HepG2 (cell line): Measurements from ENCODE around the gene DGAT2. TPM values are rescaled to one million over a fixed set of nuclear protein-coding genes. Genes with fewer than 3 reads are reported as not detected.

ENCODE experiments used
- ARID5B ChIP-seq: IDR thresholded peaks from 2 replicates; pipeline ENCODE4 v1.4.0; 2020; ENCODE audit warnings: mild to moderate bottlenecking, missing genetic modification reagents
- CHCHD3 ChIP-seq: sonication (generic); formaldehyde crosslinking; IDR thresholded peaks from 2 replicates; pipeline ENCODE4 v1.8.0; 2022; ENCODE audit warnings: mild to moderate bottlenecking, missing genetic modification reagents, moderate library complexity
- ELK4 ChIP-seq: sonication (generic); formaldehyde crosslinking; IDR thresholded peaks from 2 replicates; pipeline ENCODE4 v1.9.0; 2021; ENCODE audit warnings: missing genetic modification reagents, borderline replicate concordance
- FOXK1 ChIP-seq: sonication (generic); formaldehyde crosslinking; IDR thresholded peaks from 2 replicates; pipeline ENCODE4 v1.4.0; 2020; ENCODE audit warnings: low read depth, missing genetic modification reagents, borderline replicate concordance
- HMG20B ChIP-seq: conservative IDR thresholded peaks from 2 replicates; pipeline ENCODE4 v1.6.1; 2016; ENCODE audit warnings: missing genetic modification reagents, missing compliant biosample characterization
- HOXA7 ChIP-seq: sonication (generic); formaldehyde crosslinking; IDR thresholded peaks from 2 replicates; pipeline ENCODE4 v1.8.1; 2022; ENCODE audit warnings: mild to moderate bottlenecking, missing genetic modification reagents, moderate library complexity
- JUND ChIP-seq: sonication (generic); formaldehyde crosslinking; IDR thresholded peaks from 2 replicates; pipeline ENCODE4 v1.8.0; 2022; ENCODE audit warnings: mild to moderate bottlenecking, missing genetic modification reagents
- KLF12 ChIP-seq: sonication (generic); formaldehyde crosslinking; IDR thresholded peaks from 2 replicates; pipeline ENCODE4 v1.4.0; 2020; ENCODE audit warnings: missing genetic modification reagents, borderline replicate concordance
- PAX8 ChIP-seq: sonication (generic); formaldehyde crosslinking; IDR thresholded peaks from 2 replicates; pipeline ENCODE4 v1.8.0; 2022; ENCODE audit warnings: mild to moderate bottlenecking, missing genetic modification reagents, borderline replicate concordance
- SALL2 ChIP-seq: sonication (generic); formaldehyde crosslinking; IDR thresholded peaks from 2 replicates; pipeline ENCODE4 v1.8.1; 2023; ENCODE audit warnings: mild to moderate bottlenecking, missing genetic modification reagents, inconsistent platforms
- STAG1 ChIP-seq: sonication (generic); formaldehyde crosslinking; IDR thresholded peaks from 2 replicates; pipeline ENCODE4 v1.4.0; 2020; ENCODE audit warnings: missing genetic modification reagents
- TBX2 ChIP-seq: sonication (generic); formaldehyde crosslinking; IDR thresholded peaks from 2 replicates; pipeline ENCODE4 v1.5.0; 2020; ENCODE audit warnings: missing genetic modification reagents, mild to moderate bottlenecking, borderline replicate concordance
- TOE1 ChIP-seq: sonication (generic); formaldehyde crosslinking; IDR thresholded peaks from 2 replicates; pipeline ENCODE4 v1.4.0; 2020; ENCODE audit warnings: mild to moderate bottlenecking, missing genetic modification reagents
- ZNF224 ChIP-seq: sonication (generic); formaldehyde crosslinking; IDR thresholded peaks from 2 replicates; pipeline ENCODE4 v1.5.0; 2020; ENCODE audit warnings: mild to moderate bottlenecking, missing genetic modification reagents
- ZNF230 ChIP-seq: sonication (generic); formaldehyde crosslinking; IDR thresholded peaks from 2 replicates; pipeline ENCODE4 v1.4.0; 2020; ENCODE audit warnings: mild to moderate bottlenecking, missing genetic modification reagents
- ZNF24 ChIP-seq: fragments of 450-650 bp; IDR thresholded peaks from 2 replicates; pipeline ENCODE4 v1.6.1; 2017; ENCODE audit warnings: antibody characterized with exemption, mild to moderate bottlenecking
- ZNF251 ChIP-seq: sonication (generic); formaldehyde crosslinking; IDR thresholded peaks from 2 replicates; pipeline ENCODE4 v1.9.0; 2021; ENCODE audit warnings: mild to moderate bottlenecking, missing genetic modification reagents
- ZNF282 ChIP-seq: fragments of 450-650 bp; IDR thresholded peaks from 2 replicates; pipeline ENCODE4 v1.6.1; 2018; ENCODE audit not compliant: partially characterized antibody
- ZNF354B ChIP-seq: sonication (generic); formaldehyde crosslinking; IDR thresholded peaks from 2 replicates; pipeline ENCODE4 v1.8.0; 2022; ENCODE audit warnings: mild to moderate bottlenecking, missing genetic modification reagents
- ZNF432 ChIP-seq: sonication (generic); formaldehyde crosslinking; IDR thresholded peaks from 2 replicates; pipeline ENCODE4 v1.5.0; 2020; ENCODE audit warnings: missing genetic modification reagents, mild to moderate bottlenecking, borderline replicate concordance
- ZNF639 ChIP-seq: conservative IDR thresholded peaks from 2 replicates; pipeline ENCODE4 v1.6.1; 2018; ENCODE audit warnings: missing genetic modification reagents
- ZNF790 ChIP-seq: sonication (generic); formaldehyde crosslinking; IDR thresholded peaks from 2 replicates; pipeline ENCODE4 v1.8.0; 2022; ENCODE audit warnings: missing genetic modification reagents, mild to moderate bottlenecking, borderline replicate concordance
- ZSCAN31 ChIP-seq: sonication (generic); formaldehyde crosslinking; IDR thresholded peaks from 2 replicates; pipeline ENCODE4 v1.5.0; 2020; ENCODE audit warnings: low read depth, mild to moderate bottlenecking, missing genetic modification reagents
- ZZZ3 ChIP-seq: sonication (generic); formaldehyde crosslinking; IDR thresholded peaks from 2 replicates; pipeline ENCODE4 v1.4.0; 2020; ENCODE audit warnings: missing genetic modification reagents, mild to moderate bottlenecking, borderline replicate concordance
- polyA plus RNA-seq, 8 experiments: library from polyadenylated mRNA; depleted of rRNA in 3 of 8; stranded (reverse) in 7 of 8; unstranded in 1 of 8; fragments of >200 nt; fragmentation: Illumina TruSeq in 4 of 8; extraction: Trizol in 4 of 8; gene quantifications; 2 replicates each; pipeline versions ENCODE4 v1.2.1 to v1.2.3, GENCODE V29; 2011 to 2016; ENCODE audit warnings: low read depth in 4 of 8, missing spikeins in 1 of 8, mixed read lengths in 1 of 8; ENCODE audit not compliant: insufficient read depth in 1 of 8
- total RNA-seq, 5 experiments: library from RNA; depleted of rRNA; stranded (reverse); fragments of >200 nt; fragmentation: Illumina TruSeq; extraction: Trizol; gene quantifications; 2 replicates each; pipeline ENCODE4 v1.2.3, GENCODE V29; 2016; ENCODE audit warnings: low read depth in 1 of 5

DGAT2 gene
- total and polyA plus RNA-seq, 2 of the 13 experiments (the other 11 are each of a cell fraction or from before 2014, with no cell fraction given), result 39.0 to 65.6 TPM

GRCh38 chr11:75768112-75768908 is at the start of gene DGAT2 (continued):
- TF ChIP-seq TOE1 (CRISPR knock-in tag) (no peak; the same call in 1 of the 2 replicates), ZZZ3 (CRISPR knock-in tag) (no peak), ZNF354B (CRISPR knock-in tag) (peak; percentile 91; the same call in 1 of the 2 replicates), ZNF432 (CRISPR knock-in tag) (no peak), ZNF230 (no peak; the same call in 1 of the 2 replicates), KLF12 (CRISPR knock-in tag) (peak; percentile 82), ZNF224 (CRISPR knock-in tag) (peak; percentile 83), CHCHD3 (CRISPR knock-in tag) (no peak), HMG20B (CRISPR knock-in tag) (no peak), HOXA7 (CRISPR knock-in tag) (no peak), ZNF24 (no peak), SALL2 (peak; percentile 75; the same call in 1 of the 2 replicates), STAG1 (CRISPR knock-in tag) (peak; percentile 92), PAX8 (CRISPR knock-in tag) (no peak), ZSCAN31 (CRISPR knock-in tag) (peak; percentile 90), ZNF282 (no peak), ZNF251 (CRISPR knock-in tag) (no peak), ARID5B (CRISPR knock-in tag) (no peak; the same call in 1 of the 2 replicates), JUND (0 out of 2 replicates have a peak, but pooled peaks have one; percentile 3), ZNF790 (CRISPR knock-in tag) (peak; percentile 96), ELK4 (CRISPR knock-in tag) (no peak; the same call in 1 of the 2 replicates), FOXK1 (CRISPR knock-in tag) (0 out of 2 replicates have a peak, but pooled peaks have one; percentile 31), TBX2 (CRISPR knock-in tag) (peak; percentile 93), ZNF639 (peak; percentile 39; the same call in 1 of the 2 replicates)
